ENCODE results near the gene TUBGCP6.

The TUBGCP6 gene

GRCh38 chr22:50244420-50245213, at the start of gene TUBGCP6:
Gene TUBGCP6, minus strand, starts transcription at chr22:50245023. Its CDS starts 564 bp downstream, at chr22:50244459.
- peak within 1 kb of the TSS; percentile 87 for H3K27ac ChIP-seq

GRCh38 chr22:50294319-50294656, 49.5 kb upstream of the TUBGCP6 start:
- no peaks in the 10 kb centered on the region for H3K27me3 ChIP-seq (ENCODE audit: insufficient read depth, low read depth, severe bottlenecking)
- no peak for DNase-seq
- peaks cover 46% of the 10 kb centered on the region for H3K36me3 ChIP-seq
- no peak for TF ChIP-seq CTCF (IDR thresholded peaks at IDR 0.05; ENCODE audit: low read depth, low read length)
- H3K4me3 ChIP-seq (ENCODE audit: low read depth, low read length), result no peak overlapping the region
- no peak overlapping the region for H3K27ac ChIP-seq
- H3K9me3 ChIP-seq (ENCODE audit: severe bottlenecking), result no peaks in the 10 kb centered on the region

More at GRCh38 chr22:50244420-50245213, at the start of gene TUBGCP6:
- H3K9me3 ChIP-seq (ENCODE audit: severe bottlenecking), result no peaks in the 10 kb centered on the region
- TF ChIP-seq CTCF (IDR thresholded peaks at IDR 0.05; ENCODE audit: low read depth, low read length), result 0 out of 2 replicates have a peak, but pooled peaks have one; percentile 23
- no peaks in the 10 kb centered on the region for H3K27me3 ChIP-seq (ENCODE audit: insufficient read depth, low read depth, severe bottlenecking)
- peak within 1 kb of the TSS; percentile 97 for H3K4me3 ChIP-seq (ENCODE audit: low read depth, low read length)
- peaks cover 47% of the 10 kb centered on the region for H3K36me3 ChIP-seq
- peak; percentile 89 for DNase-seq

GRCh38 chr22:50293441-50294318, 48.9 kb upstream of the TUBGCP6 start:
- H3K27ac ChIP-seq, result no peak overlapping the region
- no peak for TF ChIP-seq CTCF (IDR thresholded peaks at IDR 0.05; ENCODE audit: low read depth, low read length)
- H3K4me3 ChIP-seq (ENCODE audit: low read depth, low read length), result no peak overlapping the region
- H3K36me3 ChIP-seq, result peaks cover 50% of the 10 kb centered on the region
- no peaks in the 10 kb centered on the region for H3K9me3 ChIP-seq (ENCODE audit: severe bottlenecking)
- no peaks in the 10 kb centered on the region for H3K27me3 ChIP-seq (ENCODE audit: insufficient read depth, low read depth, severe bottlenecking)
- no peak for DNase-seq

GRCh38 chr22:50292643-50293440, 48.0 kb upstream of the TUBGCP6 start:
- Histone ChIP-seq H3K36me3 (peaks cover 57% of the 10 kb centered on the region), H3K27me3 (ENCODE audit: insufficient read depth, low read depth, severe bottlenecking) (no peaks in the 10 kb centered on the region), H3K4me3 (ENCODE audit: low read depth, low read length) (no peak overlapping the region), H3K27ac (no peak overlapping the region), H3K9me3 (ENCODE audit: severe bottlenecking) (no peaks in the 10 kb centered on the region)
- no peak for TF ChIP-seq CTCF (IDR thresholded peaks at IDR 0.05; ENCODE audit: low read depth, low read length)
- no peak for DNase-seq

GRCh38 chr22:50289942-50290630, 45.3 kb upstream of the TUBGCP6 start:
- DNase-seq, result no peak
- Histone ChIP-seq H3K36me3 (peaks cover 65% of the 10 kb centered on the region), H3K27me3 (ENCODE audit: insufficient read depth, low read depth, severe bottlenecking) (no peaks in the 10 kb centered on the region), H3K9me3 (ENCODE audit: severe bottlenecking) (no peaks in the 10 kb centered on the region), H3K27ac (no peak overlapping the region), H3K4me3 (ENCODE audit: low read depth, low read length) (no peak overlapping the region)
- TF ChIP-seq CTCF (IDR thresholded peaks at IDR 0.05; ENCODE audit: low read depth, low read length), result no peak

Data from WERI-Rb-1 (cell line).